ENCODE data around the gene HLA-DMB.

Gene HLA-DMB

GRCh38 chr6:32963866-32964265 is 23.0 kb upstream of the HLA-DMB start:
- POLR2A ChIA-PET = interaction anchor here (2.2 kb wide), 1 partner anchor 8 kb away, joined by 28 read pairs; no protein-coding TSS in a partner anchor
- CTCF ChIA-PET = interaction anchor here (0.9 to 14.8 kb wide), 6 partner anchors 8 to 31 kb away, joined by 3 to 313 read pairs (median 8); partner anchors contain the start of gene HLA-DMA
- DNase-seq (ENCODE audit: extremely low spot score) = no peak
- TF ChIP-seq CTCF (IDR thresholded peaks at IDR 0.05; ENCODE audit: control extremely low read depth, extremely low read depth, low read depth, missing control alignments) = no peak

DNA sequence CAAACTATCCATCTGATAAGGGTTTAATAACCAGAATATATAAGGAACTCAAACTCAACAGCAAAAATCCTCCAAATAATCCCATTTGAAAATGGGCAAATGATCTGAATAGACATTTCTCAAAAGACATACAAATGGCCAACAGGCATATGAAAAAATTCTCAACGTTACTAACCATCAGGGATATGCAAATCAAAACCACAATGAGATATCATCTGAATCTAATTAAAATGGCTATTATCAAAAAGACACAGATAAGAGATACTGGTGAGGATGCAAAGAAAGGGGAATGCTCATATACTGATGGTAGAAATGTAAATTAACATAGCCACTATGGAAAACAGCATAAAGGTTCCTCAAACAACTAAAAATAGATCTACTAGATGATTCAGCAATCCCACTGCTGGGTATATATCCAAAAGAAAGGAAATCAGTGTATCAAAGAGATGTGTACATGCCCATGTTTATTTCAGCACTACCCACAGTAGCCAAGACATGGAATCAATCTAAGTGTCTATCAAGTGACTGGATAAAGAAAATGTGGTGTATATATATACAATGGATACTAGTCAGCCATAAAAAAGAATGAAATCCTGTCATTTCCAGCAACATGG is 21.5 kb upstream of the HLA-DMB start:
- CTCF ChIA-PET = interaction anchor here (0.7 to 14.8 kb wide), 5 partner anchors 8 to 29 kb away, joined by 4 to 313 read pairs (median 5); partner anchors contain the start of gene HLA-DMA
- POLR2A ChIA-PET = interaction anchor here (1.4 to 2.2 kb wide), 2 partner anchors 10 kb away, joined by 7 to 28 read pairs; no protein-coding TSS in a partner anchor
- DNase-seq (ENCODE audit: extremely low spot score) = no peak
- no peak for TF ChIP-seq CTCF (IDR thresholded peaks at IDR 0.05; ENCODE audit: control extremely low read depth, extremely low read depth, low read depth, missing control alignments)

GRCh38 chr6:32960563-32960962 is 19.7 kb upstream of the HLA-DMB start:
- DNase-seq (ENCODE audit: extremely low spot score) = no peak
- POLR2A ChIA-PET = interaction anchor here (1.4 kb wide), 1 partner anchor 12 kb away, joined by 7 read pairs; no protein-coding TSS in a partner anchor
- no peak for TF ChIP-seq CTCF (IDR thresholded peaks at IDR 0.05; ENCODE audit: control extremely low read depth, extremely low read depth, low read depth, missing control alignments)
- CTCF ChIA-PET = interaction anchor here (14.8 kb wide), 1 partner anchor 6 kb away, joined by 313 read pairs; the partner anchor contains the start of gene HLA-DMA

- ChIA-PET CTCF (interaction anchor here (0.9 to 13.5 kb wide), 7 partner anchors 12 to 88 kb away, joined by 3 to 379 read pairs (median 8); partner anchors contain the start of genes BRD2 and HLA-DMB), POLR2A (interaction anchor here (1.2 to 6.1 kb wide), 2 partner anchors 14 to 28 kb away, joined by 5 to 219 read pairs; partner anchors contain the start of gene BRD2)
- no peak for TF ChIP-seq CTCF (IDR thresholded peaks at IDR 0.05; ENCODE audit: control extremely low read depth, extremely low read depth, low read depth, missing control alignments)
Observed at GRCh38 chr6:32956176-32956575, 15.3 kb upstream of the HLA-DMB start.

GRCh38 chr6:32954986-32955802 is 14.4 kb upstream of the HLA-DMB start:
- ChIA-PET POLR2A (interaction anchor here (0.6 to 6.1 kb wide), 2 partner anchors 15 to 117 kb away, joined by 4 to 219 read pairs; partner anchors contain the start of genes BRD2 and TAP2), CTCF (interaction anchor here (1.3 to 13.5 kb wide), 14 partner anchors 13 to 217 kb away, joined by 3 to 379 read pairs (median 7); partner anchors contain the start of genes BRD2, HLA-DMB, TAP1 and TAP2)
- no peak for DNase-seq (ENCODE audit: extremely low spot score)
- peak; percentile 60 for TF ChIP-seq CTCF (IDR thresholded peaks at IDR 0.05; ENCODE audit: control extremely low read depth, extremely low read depth, low read depth, missing control alignments)

More at GRCh38 chr6:32956176-32956575, 15.3 kb upstream of the HLA-DMB start:
- no peak for DNase-seq (ENCODE audit: extremely low spot score)

DNA sequence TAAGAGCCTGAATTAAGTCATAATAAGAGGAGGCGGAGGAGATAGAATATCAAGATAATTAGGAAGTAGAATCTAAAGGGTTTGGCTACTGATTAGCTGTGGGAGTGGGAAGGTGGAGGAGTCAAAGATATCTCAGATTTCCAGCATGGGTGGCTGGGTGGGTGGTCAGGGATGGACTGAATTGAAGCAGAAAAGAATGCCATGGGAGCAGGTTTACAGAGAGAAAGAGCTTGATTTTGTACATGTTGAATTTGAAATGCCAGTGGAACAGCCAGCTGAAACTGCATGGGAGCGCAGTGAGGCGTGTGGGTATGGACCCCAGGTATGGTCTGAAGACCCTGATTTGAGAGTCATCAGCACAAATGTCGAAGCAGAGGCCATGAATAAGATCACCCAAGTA is 13.4 kb upstream of the HLA-DMB start:
- no peak for TF ChIP-seq CTCF (IDR thresholded peaks at IDR 0.05; ENCODE audit: control extremely low read depth, extremely low read depth, low read depth, missing control alignments)
- DNase-seq (ENCODE audit: extremely low spot score) = no peak
- POLR2A ChIA-PET = interaction anchor here (0.6 to 6.1 kb wide), 3 partner anchors 16 to 116 kb away, joined by 4 to 219 read pairs (median 6); partner anchors contain the start of genes BRD2 and TAP2
- CTCF ChIA-PET = interaction anchor here (0.8 to 13.5 kb wide), 19 partner anchors 14 to 294 kb away, joined by 3 to 379 read pairs (median 6); partner anchors contain the start of genes BRD2, HLA-DMB, TAP1 and TAP2

Measured in GM10248 (cell line).